ENCODE results near the gene C22orf42. TPM values are rescaled to one million over a fixed set of nuclear protein-coding genes. Genes with fewer than 3 reads are reported as not detected.

The C22orf42 gene
- total and polyA plus RNA-seq, 10 donors, result not detected

DNA sequence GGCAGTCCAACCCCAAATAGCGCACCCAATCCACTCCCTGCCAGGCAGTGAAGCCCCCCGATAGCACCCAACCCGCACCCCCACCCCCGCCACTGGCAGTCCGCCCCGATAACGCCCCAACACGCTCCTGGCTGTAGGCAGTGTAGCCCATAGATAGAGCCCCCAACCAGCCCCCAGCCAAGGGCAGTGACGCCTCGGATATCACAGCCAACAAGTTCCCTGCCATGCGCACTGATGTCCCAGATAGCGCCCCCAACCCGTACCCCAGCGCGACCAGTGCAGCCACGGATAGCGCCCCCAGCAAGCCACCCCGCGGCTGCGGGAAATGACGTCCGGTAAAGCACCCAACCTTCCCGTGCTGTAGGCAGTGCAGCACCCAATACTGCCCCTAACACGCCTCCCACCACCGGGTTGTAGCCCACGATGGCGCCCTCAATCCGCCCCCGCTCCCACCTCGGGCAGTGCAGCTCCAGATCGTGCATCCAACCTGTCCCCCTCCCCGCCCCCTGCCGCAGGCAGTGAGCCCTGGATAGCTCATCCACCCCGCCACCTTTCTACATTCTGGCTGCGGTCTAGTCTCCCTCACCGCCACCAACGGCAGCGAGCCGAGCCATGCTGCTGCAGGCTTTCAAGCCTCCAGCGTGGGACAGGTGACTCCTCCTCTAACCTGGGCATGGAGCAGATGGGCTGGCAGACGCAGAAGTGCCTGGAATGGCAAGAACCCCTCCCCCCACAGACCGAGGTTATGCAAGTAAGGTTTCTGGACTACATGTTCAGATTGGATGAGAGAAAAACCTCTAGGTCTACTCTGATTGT is 45.1 kb upstream of the C22orf42 start:
- DNase-seq, result no peak
- no peaks in the 10 kb centered on the region for H3K36me3 ChIP-seq
- TF ChIP-seq, protein P1, sequence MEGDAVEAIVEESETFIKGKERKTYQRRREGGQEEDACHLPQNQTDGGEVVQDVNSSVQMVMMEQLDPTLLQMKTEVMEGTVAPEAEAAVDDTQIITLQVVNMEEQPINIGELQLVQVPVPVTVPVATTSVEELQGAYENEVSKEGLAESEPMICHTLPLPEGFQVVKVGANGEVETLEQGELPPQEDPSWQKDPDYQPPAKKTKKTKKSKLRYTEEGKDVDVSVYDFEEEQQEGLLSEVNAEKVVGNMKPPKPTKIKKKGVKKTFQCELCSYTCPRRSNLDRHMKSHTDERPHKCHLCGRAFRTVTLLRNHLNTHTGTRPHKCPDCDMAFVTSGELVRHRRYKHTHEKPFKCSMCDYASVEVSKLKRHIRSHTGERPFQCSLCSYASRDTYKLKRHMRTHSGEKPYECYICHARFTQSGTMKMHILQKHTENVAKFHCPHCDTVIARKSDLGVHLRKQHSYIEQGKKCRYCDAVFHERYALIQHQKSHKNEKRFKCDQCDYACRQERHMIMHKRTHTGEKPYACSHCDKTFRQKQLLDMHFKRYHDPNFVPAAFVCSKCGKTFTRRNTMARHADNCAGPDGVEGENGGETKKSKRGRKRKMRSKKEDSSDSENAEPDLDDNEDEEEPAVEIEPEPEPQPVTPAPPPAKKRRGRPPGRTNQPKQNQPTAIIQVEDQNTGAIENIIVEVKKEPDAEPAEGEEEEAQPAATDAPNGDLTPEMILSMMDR (IDR thresholded peaks at IDR 0.05 in 8 of 11, conservative IDR thresholded peaks at IDR 0.05 in 3 of 11), result no peak
- no peak for TF ChIP-seq POLR2A (IDR thresholded peaks at IDR 0.05)
- no peak for TF ChIP-seq POLR2AphosphoS5 (IDR thresholded peaks at IDR 0.05)
- H3K4me1 ChIP-seq, result peaks cover 3 to 60% (median 26%) of the 10 kb centered on the region in 6 donors
- 25 to 69% (median 51%) methylated on average over 33 to 42 of the region's 42 CpGs for WGBS, 5 donors
- no peak overlapping the region for H3K27ac ChIP-seq
- peak overlapping the region in 4 of 8 donors; percentile 12 to 63 (median 22) for H3K4me3 ChIP-seq
- intact Hi-C loops (cut with DNase I; ENCODE audit: low total_unique reads), result no loop called here
- peaks cover 0 to 66% (median 24%) of the 10 kb centered on the region in 7 donors for H3K27me3 ChIP-seq (replicated peaks in 1 of 7)
- H3K9me3 ChIP-seq, result no peaks in the 10 kb centered on the region

- no peak for DNase-seq
- Histone ChIP-seq H3K9me3 (no peaks in the 10 kb centered on the region), H3K36me3 (no peaks in the 10 kb centered on the region), H3K27me3 (replicated peaks in 1 of 7) (peaks cover 0 to 74% (median 24%) of the 10 kb centered on the region in 7 donors), H3K4me1 (peaks cover 3 to 60% (median 26%) of the 10 kb centered on the region in 6 donors), H3K27ac (no peak overlapping the region), H3K4me3 (peak overlapping the region in 6 of 8 donors; percentile 9 to 63 (median 22))
- TF ChIP-seq POLR2A (IDR thresholded peaks at IDR 0.05) (no peak), POLR2AphosphoS5 (IDR thresholded peaks at IDR 0.05) (no peak)
- TF ChIP-seq, protein P1 (IDR thresholded peaks at IDR 0.05 in 8 of 11, conservative IDR thresholded peaks at IDR 0.05 in 3 of 11), result no peak
- WGBS, 5 donors, result 16 to 54% (median 41%) methylated on average over 47 to 53 of the region's 53 CpGs
- intact Hi-C loops (cut with DNase I; ENCODE audit: low total_unique reads), result no loop called here
Observed at GRCh38 chr22:32203181-32204039, 44.3 kb upstream of the C22orf42 start.

GRCh38 chr22:32202539-32203180 is 43.6 kb upstream of the C22orf42 start:
- peak overlapping the region in 7 of 8 donors; percentile 9 to 63 (median 21) for H3K4me3 ChIP-seq
- WGBS, 5 donors, result 2 to 12% (median 7%) methylated on average over 21 to 29 of the region's 29 CpGs
- no peak overlapping the region for H3K27ac ChIP-seq
- TF ChIP-seq POLR2A (IDR thresholded peaks at IDR 0.05), result no peak
- TF ChIP-seq POLR2AphosphoS5 (IDR thresholded peaks at IDR 0.05), result no peak
- TF ChIP-seq, protein P1 (IDR thresholded peaks at IDR 0.05 in 8 of 11, conservative IDR thresholded peaks at IDR 0.05 in 3 of 11), result peak in 7 of 11 experiments; percentile 19 to 57 (median 37)
- H3K9me3 ChIP-seq, result peaks cover 0 to under 1% (median 0%) of the 10 kb centered on the region in 8 donors
- peaks cover 3 to 60% (median 26%) of the 10 kb centered on the region in 6 donors for H3K4me1 ChIP-seq
- H3K36me3 ChIP-seq, result no peaks in the 10 kb centered on the region
- DNase-seq, result no peak
- intact Hi-C loops (cut with DNase I; ENCODE audit: low total_unique reads), result no loop called here
- peaks cover 0 to 81% (median 24%) of the 10 kb centered on the region in 7 donors for H3K27me3 ChIP-seq (replicated peaks in 1 of 7)

Measured in spleen (tissue), 11 donors.